CD4-positive, alpha-beta T cell treated with Interleukin-12 subunit alpha and Interleukin-12 subunit beta, for 1 hour (primary cell): Measurements from ENCODE around the gene APBB3.
A peak's percentile ranks its signal among the peaks of the same experiment; 100 is the strongest.

Experiments used
- DNase-seq: peaks from one replicate; pipeline ENCODE4 v3.0.0-alpha.2; 2020

The APBB3 gene

GRCh38 chr5:140550147-140551079, 14.0 kb downstream of the APBB3 start:
- no peak for DNase-seq

GRCh38 chr5:140549237-140550144, 14.9 kb downstream of the APBB3 start:
- peak; percentile 35 for DNase-seq

GRCh38 chr5:140548791-140549190, 15.6 kb downstream of the APBB3 start:
- no peak for DNase-seq

GRCh38 chr5:140548300-140548688, 16.1 kb downstream of the APBB3 start:
- DNase-seq: no peak

GRCh38 chr5:140547508-140548299, 16.7 kb downstream of the APBB3 start, which contains the start of gene EIF4EBP3:
Gene EIF4EBP3 (plus strand): TSS chr5:140547662. CDS start chr5:140547738, 76 bp downstream.
- DNase-seq: peak; percentile 89

- no peak for DNase-seq
Observed at GRCh38 chr5:140546851-140547507, 17.4 kb downstream of the APBB3 start.

- no peak for DNase-seq
Observed at GRCh38 chr5:140545606-140546005, 18.8 kb downstream of the APBB3 start.

GRCh38 chr5:140544986-140545385, 19.4 kb downstream of the APBB3 start:
- no peak for DNase-seq

- no peak for DNase-seq
Observed at GRCh38 chr5:140542972-140543371, 21.4 kb downstream of the APBB3 start.

- no peak for DNase-seq
Observed at GRCh38 chr5:140540227-140540626, 24.2 kb downstream of the APBB3 start.

- DNase-seq: no peak
Observed at GRCh38 chr5:140524003-140524402, 40.4 kb downstream of the APBB3 start.

GRCh38 chr5:140513124-140513523, 51.3 kb downstream of the APBB3 start:
- no peak for DNase-seq

GRCh38 chr5:140509898-140510297, 54.5 kb downstream of the APBB3 start:
- no peak for DNase-seq
